ENCODE measurements around the gene POLR3H. TPM values are rescaled to one million over a fixed set of nuclear protein-coding genes. Genes with fewer than 3 reads are reported as not detected.

The POLR3H gene
- polyA plus RNA-seq, 4 donors: 30.0 to 37.0 (median 31.2) TPM

GRCh38 chr22:41488596-41489385, 55.5 kb downstream of the POLR3H start:
- no peak for DNase-seq (ENCODE audit: low read depth in 4 of 4, low spot score in 3 of 4)

GRCh38 chr22:41488076-41488475, 56.2 kb downstream of the POLR3H start:
- DNase-seq (ENCODE audit: low read depth in 4 of 4, low spot score in 3 of 4): no peak

GRCh38 chr22:41487037-41487935, 57.0 kb downstream of the POLR3H start:
- no peak for DNase-seq (ENCODE audit: low read depth in 4 of 4, low spot score in 3 of 4)

- DNase-seq (ENCODE audit: low read depth in 4 of 4, low spot score in 3 of 4): no peak
Measured at GRCh38 chr22:41485033-41485432, 59.2 kb downstream of the POLR3H start.

GRCh38 chr22:41482319-41482935, 61.8 kb downstream of the POLR3H start:
- DNase-seq (ENCODE audit: low read depth in 4 of 4, low spot score in 3 of 4): no peak

- no peak for DNase-seq (ENCODE audit: low read depth in 4 of 4, low spot score in 3 of 4)
Measured at GRCh38 chr22:41481925-41482318, 62.3 kb downstream of the POLR3H start.

GRCh38 chr22:41481131-41481830, 63.0 kb downstream of the POLR3H start:
- no peak for DNase-seq (ENCODE audit: low read depth in 4 of 4, low spot score in 3 of 4)

GRCh38 chr22:41480397-41480735, 63.9 kb downstream of the POLR3H start:
- no peak for DNase-seq (ENCODE audit: low read depth in 4 of 4, low spot score in 3 of 4)

GRCh38 chr22:41479671-41480396, 64.4 kb downstream of the POLR3H start:
- no peak for DNase-seq (ENCODE audit: low read depth in 4 of 4, low spot score in 3 of 4)

- no peak for DNase-seq (ENCODE audit: low read depth in 4 of 4, low spot score in 3 of 4)
Measured at GRCh38 chr22:41478891-41479521, 65.3 kb downstream of the POLR3H start.

GRCh38 chr22:41478473-41478872, 65.8 kb downstream of the POLR3H start:
- no peak for DNase-seq (ENCODE audit: low read depth in 4 of 4, low spot score in 3 of 4)

Other genes starting within 250 kb of the POLR3H start
- gene ZC3H7B, start 242.9 kb downstream of the POLR3H start, polyA plus RNA-seq (ENCODE audit: insufficient read length in 4 of 4): 10 to 100 TPM; 80.3 to 95.3 (median 85.7) TPM
- 10 to 100 TPM; 17.4 to 18.5 (median 18.3) TPM for gene TEF, start 162.5 kb downstream of the POLR3H start, polyA plus RNA-seq (ENCODE audit: insufficient read length in 4 of 4)
- 10 to 100 TPM; 52.3 to 59.4 (median 55.7) TPM for gene TOB2, start 97.7 kb downstream of the POLR3H start, polyA plus RNA-seq (ENCODE audit: insufficient read length in 4 of 4)
- 10 to 100 TPM; 55.8 to 68.1 (median 58.1) TPM for gene PHF5A, start 75.8 kb downstream of the POLR3H start, polyA plus RNA-seq (ENCODE audit: insufficient read length in 4 of 4)
- gene ACO2, start 75.4 kb downstream of the POLR3H start, polyA plus RNA-seq (ENCODE audit: insufficient read length in 4 of 4): 100 to 1,000 TPM; 131 to 150 (median 142) TPM
- gene CSDC2, start 16.5 kb upstream of the POLR3H start, polyA plus RNA-seq (ENCODE audit: insufficient read length in 4 of 4): 1 to 10 TPM; 4.9 to 9.4 (median 6.4) TPM
- gene PMM1, start 45.4 kb upstream of the POLR3H start, polyA plus RNA-seq (ENCODE audit: insufficient read length in 4 of 4): 10 to 100 TPM; 48.8 to 65.9 (median 52.4) TPM
- gene DESI1, start 76.6 kb upstream of the POLR3H start, polyA plus RNA-seq (ENCODE audit: insufficient read length in 4 of 4): 10 to 100 TPM; 26.0 to 29.7 (median 28.1) TPM
- gene XRCC6, start 76.8 kb upstream of the POLR3H start, polyA plus RNA-seq (ENCODE audit: insufficient read length in 4 of 4): 100 to 1,000 TPM; 333 to 384 (median 357) TPM
- gene SNU13, start 144.4 kb upstream of the POLR3H start, polyA plus RNA-seq (ENCODE audit: insufficient read length in 4 of 4): 100 to 1,000 TPM; 145 to 173 (median 159) TPM
- gene MEI1, start 155.0 kb upstream of the POLR3H start, polyA plus RNA-seq (ENCODE audit: insufficient read length in 4 of 4): 1 to 10 TPM; 1.3 to 2.9 (median 2.4) TPM